Thyroid gland (tissue), 4 donors: ENCODE data around the gene ERP44.

Experiments
- POLR2A ChIP-seq, 2 donors: fragments of 450-650 bp; IDR thresholded peaks; one replicate each; pipeline ENCODE4 v1.6.1; 2017; ENCODE audit warnings: antibody characterized with exemption in 2 of 2, mild to moderate bottlenecking in 2 of 2, moderate library complexity in 1 of 2
- TF ChIP-seq, protein P1 (sequence below), 6 experiments: fragments of 200-600 bp in 3 of 6; fragments of 450-650 bp in 3 of 6; sonication (generic) in 3 of 6; IDR thresholded peaks; one replicate each; pipeline ENCODE4 v1.5.1; 2016 to 2019; ENCODE audit warnings: antibody characterized with exemption in 6 of 6, mild to moderate bottlenecking in 2 of 6, inconsistent platforms in 1 of 6, moderate library complexity in 1 of 6

DNA sequence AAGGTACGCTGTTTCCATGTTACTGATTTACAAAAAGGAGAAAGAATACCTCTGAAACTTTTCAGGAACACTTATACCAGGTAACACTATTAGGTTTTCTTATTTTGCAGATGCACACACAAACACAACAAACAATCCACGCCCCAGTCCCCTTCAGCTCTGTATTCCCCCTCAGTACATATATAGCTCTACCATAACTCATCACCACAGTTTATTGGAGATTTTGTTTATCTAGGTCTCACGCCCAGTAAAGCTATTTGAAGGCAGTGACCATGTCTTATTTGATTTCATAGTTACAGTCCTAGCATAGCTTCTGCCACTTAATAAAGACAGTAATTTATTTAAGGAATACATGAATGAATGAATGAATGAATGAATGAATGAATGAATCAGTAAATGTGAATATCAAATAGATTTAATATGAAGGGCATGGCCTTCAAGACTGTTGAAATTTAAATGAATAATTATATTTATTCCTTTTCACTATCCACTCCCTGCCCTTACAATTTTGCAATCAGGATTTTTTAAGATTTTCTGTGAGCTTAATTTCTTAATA is 33.2 kb upstream of the ERP44 start:
- TF ChIP-seq, protein P1, sequence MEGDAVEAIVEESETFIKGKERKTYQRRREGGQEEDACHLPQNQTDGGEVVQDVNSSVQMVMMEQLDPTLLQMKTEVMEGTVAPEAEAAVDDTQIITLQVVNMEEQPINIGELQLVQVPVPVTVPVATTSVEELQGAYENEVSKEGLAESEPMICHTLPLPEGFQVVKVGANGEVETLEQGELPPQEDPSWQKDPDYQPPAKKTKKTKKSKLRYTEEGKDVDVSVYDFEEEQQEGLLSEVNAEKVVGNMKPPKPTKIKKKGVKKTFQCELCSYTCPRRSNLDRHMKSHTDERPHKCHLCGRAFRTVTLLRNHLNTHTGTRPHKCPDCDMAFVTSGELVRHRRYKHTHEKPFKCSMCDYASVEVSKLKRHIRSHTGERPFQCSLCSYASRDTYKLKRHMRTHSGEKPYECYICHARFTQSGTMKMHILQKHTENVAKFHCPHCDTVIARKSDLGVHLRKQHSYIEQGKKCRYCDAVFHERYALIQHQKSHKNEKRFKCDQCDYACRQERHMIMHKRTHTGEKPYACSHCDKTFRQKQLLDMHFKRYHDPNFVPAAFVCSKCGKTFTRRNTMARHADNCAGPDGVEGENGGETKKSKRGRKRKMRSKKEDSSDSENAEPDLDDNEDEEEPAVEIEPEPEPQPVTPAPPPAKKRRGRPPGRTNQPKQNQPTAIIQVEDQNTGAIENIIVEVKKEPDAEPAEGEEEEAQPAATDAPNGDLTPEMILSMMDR (IDR thresholded peaks at IDR 0.05): no peak
- no peak for TF ChIP-seq POLR2A (IDR thresholded peaks at IDR 0.05)
